OCI-LY3 (cell line): Measurements from ENCODE around the gene RAPGEF1.

Experiments
- H2AFZ ChIP-seq: fragments of 200-600, 300-600 bp; shearing (Covaris generic); 2 replicates; pipeline ENCODE4 v1.6.0; 2014; ENCODE audit warnings: antibody characterized with exemption, low read depth, low read length
- H3K27ac ChIP-seq: fragments of 200-600, 300-600 bp; sonication (generic); 2 replicates; pipeline ENCODE4 v1.5.1; 2014; ENCODE audit warnings: mild to moderate bottlenecking, low read length, moderate library complexity, mixed read lengths
- H3K27me3 ChIP-seq: fragments of 200-600, 300-600 bp; sonication (generic); 2 replicates; pipeline ENCODE4 v1.6.1; 2014; ENCODE audit warnings: low read depth, low read length, mixed read lengths
- H3K36me3 ChIP-seq: fragments of 200-600, 300-600 bp; sonication (generic); replicated peaks from 2 replicates; pipeline ENCODE3; 2014; ENCODE audit warnings: low read depth, low read length, mixed read lengths
- H3K4me1 ChIP-seq: fragments of 300-600, 200-600 bp; sonication (generic); 2 replicates; pipeline ENCODE4 v1.6.1; 2014; ENCODE audit warnings: low read length, mixed read lengths
- H3K4me2 ChIP-seq: fragments of 200-600, 300-600 bp; sonication (generic); 2 replicates; pipeline ENCODE4 v1.6.1; 2014; ENCODE audit warnings: low read length, mixed read lengths
- H3K4me3 ChIP-seq: fragments of 300-600, 200-600 bp; sonication (generic); 2 replicates; pipeline ENCODE4 v1.5.1; 2014; ENCODE audit warnings: antibody characterized with exemption, mild to moderate bottlenecking, low read length, moderate library complexity
- H3K79me2 ChIP-seq: fragments of 300-600, 200-600 bp; shearing (Covaris generic); 2 replicates; pipeline ENCODE4 v1.6.1; 2014; ENCODE audit warnings: mild to moderate bottlenecking, low read length, mixed read lengths
- H3K9ac ChIP-seq: fragments of 300-600, 200-600 bp; shearing (Covaris generic); 2 replicates; pipeline ENCODE4 v1.6.0; 2014; ENCODE audit warnings: mild to moderate bottlenecking, low read length, moderate library complexity
- H3K9me3 ChIP-seq: fragments of 200-600, 300-600 bp; shearing (Covaris generic); 2 replicates; pipeline ENCODE4 v1.6.1; 2014; ENCODE audit warnings: low read length, mixed read lengths; ENCODE audit not compliant: insufficient read depth
- H4K20me1 ChIP-seq: fragments of 200-600, 300-600 bp; sonication (generic); 2 replicates; pipeline ENCODE4 v1.6.1; 2016; ENCODE audit warnings: low read length, mixed read lengths; ENCODE audit not compliant: insufficient read depth
- CTCF ChIP-seq: fragments of 200-600, 300-600 bp; sonication (generic); IDR thresholded peaks from 2 replicates; pipeline ENCODE4 v1.5.1; 2014; ENCODE audit warnings: antibody characterized with exemption, low read length, low read depth
- EZH2phosphoT487 ChIP-seq: fragments of 200-600 bp; shearing (Covaris generic); IDR thresholded peaks from 2 replicates; pipeline ENCODE4 v1.6.1; 2018; ENCODE audit warnings: antibody characterized with exemption, mixed run types, low read depth

The RAPGEF1 gene

GRCh38 chr9:131616983-131617604, 122.8 kb downstream of the RAPGEF1 start:
- Histone ChIP-seq H3K4me3 (no peak overlapping the region), H3K4me1 (peaks cover 25% of the 10 kb centered on the region), H2AFZ (no peak overlapping the region), H3K36me3 (peaks cover 87% of the 10 kb centered on the region), H3K9ac (no peak overlapping the region), H3K4me2 (no peak overlapping the region), H3K79me2 (peaks cover 70% of the 10 kb centered on the region), H3K27me3 (no peaks in the 10 kb centered on the region), H3K27ac (no peak overlapping the region), H4K20me1 (0 out of 2 replicates have a peak, but pooled peaks cover 2% of the 10 kb centered on the region), H3K9me3 (no peaks in the 10 kb centered on the region)
- TF ChIP-seq CTCF = no peak

- no peak overlapping the region for H3K4me2 ChIP-seq
Measured at GRCh38 chr9:131614340-131614915, 125.4 kb downstream of the RAPGEF1 start.

DNA sequence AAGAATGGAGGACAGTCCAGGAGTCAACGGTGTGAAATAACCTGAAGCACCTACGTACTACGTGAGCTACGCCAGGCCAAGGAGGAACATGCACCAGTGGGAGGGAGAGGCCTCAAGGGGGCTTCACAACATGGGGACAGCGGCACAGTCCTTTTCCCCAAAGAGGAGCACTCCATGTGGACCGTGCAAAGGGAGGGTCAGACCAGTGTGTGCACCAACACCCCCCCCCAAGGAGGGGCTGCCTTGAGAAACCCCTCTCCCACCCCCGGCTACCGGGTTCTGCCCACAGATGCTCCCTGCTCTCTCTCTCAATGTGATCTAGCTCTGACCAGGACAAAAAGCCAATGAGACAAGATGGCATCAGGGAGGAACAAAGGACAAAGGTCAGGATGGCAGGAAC, 126.0 kb downstream of the RAPGEF1 start:
- Histone ChIP-seq H3K27me3 (no peaks in the 10 kb centered on the region), H3K36me3 (peaks cover 92% of the 10 kb centered on the region), H3K9ac (no peak overlapping the region), H3K27ac (no peak overlapping the region), H4K20me1 (0 out of 2 replicates have a peak, but pooled peaks cover 2% of the 10 kb centered on the region), H3K4me2 (no peak overlapping the region), H3K4me3 (no peak overlapping the region), H2AFZ (no peak overlapping the region), H3K9me3 (no peaks in the 10 kb centered on the region), H3K79me2 (peaks cover 47% of the 10 kb centered on the region), H3K4me1 (no peaks in the 10 kb centered on the region)
- TF ChIP-seq EZH2phosphoT487 (no peak), CTCF (no peak)

More at GRCh38 chr9:131614340-131614915, 125.4 kb downstream of the RAPGEF1 start:
- Histone ChIP-seq H3K4me1 (no peaks in the 10 kb centered on the region), H3K9me3 (no peaks in the 10 kb centered on the region), H3K9ac (no peak overlapping the region), H2AFZ (no peak overlapping the region), H3K4me3 (no peak overlapping the region), H3K27ac (no peak overlapping the region), H4K20me1 (0 out of 2 replicates have a peak, but pooled peaks cover 2% of the 10 kb centered on the region), H3K27me3 (no peaks in the 10 kb centered on the region), H3K79me2 (peaks cover 50% of the 10 kb centered on the region), H3K36me3 (peaks cover 92% of the 10 kb centered on the region)
- no peak for TF ChIP-seq CTCF
- TF ChIP-seq EZH2phosphoT487 = no peak

DNA sequence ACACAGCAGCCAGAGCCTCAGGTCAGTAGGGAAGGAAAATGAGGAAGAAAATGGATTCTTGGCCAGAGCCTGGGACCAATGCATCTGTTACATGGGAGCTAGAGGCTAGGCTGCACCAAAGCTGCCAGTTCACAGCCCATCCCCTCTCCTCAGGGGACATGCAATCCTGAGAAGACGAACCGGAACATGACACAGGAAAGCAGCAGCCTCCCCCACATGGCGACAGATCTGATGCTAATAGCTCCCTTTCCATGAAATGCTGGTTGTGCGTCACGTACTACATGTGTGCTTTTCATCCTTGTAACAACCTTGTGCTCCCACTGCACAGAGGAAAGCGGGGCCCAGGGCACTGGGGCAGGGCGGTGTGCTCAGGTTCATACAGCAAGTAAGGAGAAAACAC, 127.0 kb downstream of the RAPGEF1 start:
- Histone ChIP-seq H3K9ac (no peak overlapping the region), H2AFZ (no peak overlapping the region), H3K27me3 (no peaks in the 10 kb centered on the region), H3K79me2 (peaks cover 45% of the 10 kb centered on the region), H3K36me3 (peaks cover 92% of the 10 kb centered on the region), H3K4me3 (no peak overlapping the region), H3K27ac (no peak overlapping the region), H4K20me1 (peaks cover 6% of the 10 kb centered on the region; the same call in 1 of the 2 replicates), H3K4me1 (no peaks in the 10 kb centered on the region), H3K9me3 (no peaks in the 10 kb centered on the region), H3K4me2 (no peak overlapping the region)
- no peak for TF ChIP-seq CTCF
- no peak for TF ChIP-seq EZH2phosphoT487
